ENCODE data around the gene ARR3. TPM values are rescaled to one million over a fixed set of nuclear protein-coding genes. Genes with fewer than 3 reads are reported as not detected.
A peak's percentile ranks its signal among the peaks of the same experiment; 100 is the strongest.
"Not testable (repeated sequence)": the region's sequence is repeated elsewhere in the genome, so short reads cannot be mapped to it uniquely, and the experiment has no call there.

The ARR3 gene
- not detected for total RNA-seq

GRCh38 chrX:70268034-70268433 lies at the start of gene ARR3:
Gene ARR3, plus strand, starts transcription at chrX:70268334. Its CDS starts 1,052 bp downstream, at chrX:70269386.
- Mint-ChIP-seq H3K27me3 (peaks cover 4% of the 10 kb centered on the region), H3K4me3 (no peak within 1 kb of the TSS), H3K4me1 (peaks cover 1% of the 10 kb centered on the region), H3K27ac (no peak within 1 kb of the TSS), H3K9me3 (no peaks in the 10 kb centered on the region), H3K36me3 (no peaks in the 10 kb centered on the region)
- POLR2A ChIA-PET, result no interaction called here
- DNase-seq, result no peak
- no peak for ATAC-seq (ENCODE audit: low read depth)

GRCh38 chrX:70219938-70220764 lies 48.0 kb upstream of the ARR3 start:
- Mint-ChIP-seq H3K27ac (no peak overlapping the region), H3K27me3 (peaks cover 4% of the 10 kb centered on the region), H3K36me3 (no peaks in the 10 kb centered on the region), H3K4me1 (no peaks in the 10 kb centered on the region), H3K9me3 (no peaks in the 10 kb centered on the region), H3K4me3 (no peak overlapping the region)
- POLR2A ChIA-PET, result no interaction called here
- ATAC-seq (ENCODE audit: low read depth) (no peak), DNase-seq (no peak)

GRCh38 chrX:70226048-70226447 lies 42.1 kb upstream of the ARR3 start:
- Mint-ChIP-seq H3K4me1 (no peaks in the 10 kb centered on the region), H3K27ac (no peak overlapping the region), H3K4me3 (no peak overlapping the region), H3K9me3 (no peaks in the 10 kb centered on the region), H3K27me3 (peaks cover 4% of the 10 kb centered on the region), H3K36me3 (no peaks in the 10 kb centered on the region)
- ATAC-seq (ENCODE audit: low read depth), result no peak
- DNase-seq, result no peak
- POLR2A ChIA-PET, result no interaction called here

GRCh38 chrX:70226687-70227086 lies 41.4 kb upstream of the ARR3 start:
- no peaks in the 10 kb centered on the region for H3K4me1 Mint-ChIP-seq
- no peak overlapping the region for H3K27ac Mint-ChIP-seq
- POLR2A ChIA-PET, result no interaction called here
- no peaks in the 10 kb centered on the region for H3K36me3 Mint-ChIP-seq
- H3K27me3 Mint-ChIP-seq, result peaks cover 2% of the 10 kb centered on the region
- DNase-seq (no peak), ATAC-seq (ENCODE audit: low read depth) (no peak)
- H3K4me3 Mint-ChIP-seq, result no peak overlapping the region
- no peaks in the 10 kb centered on the region for H3K9me3 Mint-ChIP-seq

- no peak for ATAC-seq (ENCODE audit: low read depth)
- H3K27ac Mint-ChIP-seq, result no peak overlapping the region
These were observed 36.5 kb upstream of the ARR3 start for GRCh38 chrX:70231666-70232065.

GRCh38 chrX:70234355-70234754 lies 33.8 kb upstream of the ARR3 start, which contains the start of gene AWAT1:
Gene AWAT1, plus strand, starts transcription at chrX:70234655. Its CDS starts 41 bp downstream, at chrX:70234696.
- Mint-ChIP-seq H3K4me3 (no peak within 1 kb of the TSS), H3K27me3 (no peaks in the 10 kb centered on the region), H3K27ac (no peak within 1 kb of the TSS), H3K9me3 (no peaks in the 10 kb centered on the region), H3K36me3 (no peaks in the 10 kb centered on the region), H3K4me1 (peaks cover 3% of the 10 kb centered on the region)
- ATAC-seq (ENCODE audit: low read depth) (no peak), DNase-seq (no peak)
- POLR2A ChIA-PET, result no interaction called here

More at GRCh38 chrX:70231666-70232065, 36.5 kb upstream of the ARR3 start:
- H3K4me3 Mint-ChIP-seq, result no peak overlapping the region
- no peak for DNase-seq
- peaks cover 3% of the 10 kb centered on the region for H3K4me1 Mint-ChIP-seq
- POLR2A ChIA-PET, result no interaction called here
- H3K27me3 Mint-ChIP-seq, result no peaks in the 10 kb centered on the region
- no peaks in the 10 kb centered on the region for H3K36me3 Mint-ChIP-seq
- no peaks in the 10 kb centered on the region for H3K9me3 Mint-ChIP-seq

GRCh38 chrX:70240751-70241150 lies 27.4 kb upstream of the ARR3 start:
- H3K4me3 Mint-ChIP-seq, result no peak overlapping the region
- H3K27me3 Mint-ChIP-seq, result no peaks in the 10 kb centered on the region
- ATAC-seq (ENCODE audit: low read depth), result no peak
- no peaks in the 10 kb centered on the region for H3K9me3 Mint-ChIP-seq
- H3K4me1 Mint-ChIP-seq, result no peaks in the 10 kb centered on the region
- POLR2A ChIA-PET, result no interaction called here
- H3K27ac Mint-ChIP-seq, result no peak overlapping the region
- H3K36me3 Mint-ChIP-seq, result no peaks in the 10 kb centered on the region
- no peak for DNase-seq

- H3K4me3 Mint-ChIP-seq, result no peak overlapping the region
- H3K36me3 Mint-ChIP-seq, result no peaks in the 10 kb centered on the region
- POLR2A ChIA-PET, result no interaction called here
- DNase-seq (no peak), ATAC-seq (ENCODE audit: low read depth) (no peak)
- no peak overlapping the region for H3K27ac Mint-ChIP-seq
- H3K27me3 Mint-ChIP-seq, result no peaks in the 10 kb centered on the region
- no peaks in the 10 kb centered on the region for H3K4me1 Mint-ChIP-seq
- no peaks in the 10 kb centered on the region for H3K9me3 Mint-ChIP-seq
These were observed 26.6 kb upstream of the ARR3 start for GRCh38 chrX:70241501-70241900.

- H3K9me3 Mint-ChIP-seq; DNase-seq; H3K27ac Mint-ChIP-seq; H3K4me1 Mint-ChIP-seq; H3K36me3 Mint-ChIP-seq; ATAC-seq (ENCODE audit: low read depth); H3K27me3 Mint-ChIP-seq; H3K4me3 Mint-ChIP-seq; POLR2A ChIA-PET: not testable (repeated sequence)
These were observed 24.5 kb upstream of the ARR3 start for GRCh38 chrX:70243601-70244000.

- no peaks in the 10 kb centered on the region for H3K27me3 Mint-ChIP-seq
- H3K27ac Mint-ChIP-seq, result no peak overlapping the region
- H3K4me3 Mint-ChIP-seq, result no peak overlapping the region
- no peak for DNase-seq
- no peak for ATAC-seq (ENCODE audit: low read depth)
- no peaks in the 10 kb centered on the region for H3K36me3 Mint-ChIP-seq
- POLR2A ChIA-PET, result no interaction called here
- H3K9me3 Mint-ChIP-seq, result no peaks in the 10 kb centered on the region
- H3K4me1 Mint-ChIP-seq, result no peaks in the 10 kb centered on the region
These were observed 23.3 kb upstream of the ARR3 start for GRCh38 chrX:70244881-70245280.

- no peak overlapping the region for H3K27ac Mint-ChIP-seq
- no peaks in the 10 kb centered on the region for H3K27me3 Mint-ChIP-seq
- DNase-seq (no peak), ATAC-seq (ENCODE audit: low read depth) (no peak)
- no peaks in the 10 kb centered on the region for H3K4me1 Mint-ChIP-seq
- no peaks in the 10 kb centered on the region for H3K9me3 Mint-ChIP-seq
- no peak overlapping the region for H3K4me3 Mint-ChIP-seq
- POLR2A ChIA-PET, result no interaction called here
- no peaks in the 10 kb centered on the region for H3K36me3 Mint-ChIP-seq
These were observed 20.9 kb upstream of the ARR3 start for GRCh38 chrX:70247252-70247651.

- H3K27ac Mint-ChIP-seq, result no peak overlapping the region
- ATAC-seq (ENCODE audit: low read depth) (no peak), DNase-seq (no peak)
- H3K27me3 Mint-ChIP-seq, result no peaks in the 10 kb centered on the region
- H3K4me1 Mint-ChIP-seq, result peaks cover 4% of the 10 kb centered on the region
- POLR2A ChIA-PET, result no interaction called here
- H3K9me3 Mint-ChIP-seq, result no peaks in the 10 kb centered on the region
- H3K36me3 Mint-ChIP-seq, result peaks cover 1% of the 10 kb centered on the region
- no peak overlapping the region for H3K4me3 Mint-ChIP-seq
These were observed 15.6 kb upstream of the ARR3 start for GRCh38 chrX:70252491-70252890.

GRCh38 chrX:70253377-70254062 lies 14.6 kb upstream of the ARR3 start:
- Mint-ChIP-seq H3K4me3 (no peak overlapping the region), H3K36me3 (peaks cover 1% of the 10 kb centered on the region), H3K9me3 (no peaks in the 10 kb centered on the region), H3K27me3 (no peaks in the 10 kb centered on the region), H3K4me1 (peaks cover 4% of the 10 kb centered on the region), H3K27ac (peak overlapping the region; percentile 11)
- ATAC-seq (ENCODE audit: low read depth) (no peak), DNase-seq (no peak)
- POLR2A ChIA-PET, result no interaction called here

GRCh38 chrX:70254063-70254400 lies 14.1 kb upstream of the ARR3 start:
- POLR2A ChIA-PET, result no interaction called here
- Mint-ChIP-seq H3K36me3 (peaks cover 1% of the 10 kb centered on the region), H3K27ac (peak overlapping the region; percentile 11), H3K4me1 (peaks cover 4% of the 10 kb centered on the region), H3K4me3 (no peak overlapping the region), H3K9me3 (no peaks in the 10 kb centered on the region), H3K27me3 (no peaks in the 10 kb centered on the region)
- ATAC-seq (ENCODE audit: low read depth) (no peak), DNase-seq (no peak)

Measured in activated naive CD8-positive, alpha-beta T cell treated with anti-CD3 and anti-CD28 coated beads, Interleukin-2, amount 10 ng/mL, durations not matched to agents 7 days and 5 days (primary cell).